Measurements from ENCODE around the gene STEAP3. TPM values are rescaled to one million over a fixed set of nuclear protein-coding genes. Genes with fewer than 3 reads are reported as not detected.
A peak's percentile ranks its signal among the peaks of the same experiment; 100 is the strongest.

The STEAP3 gene
- total RNA-seq, 1 donor from 2014 or later: 120 TPM

DNA sequence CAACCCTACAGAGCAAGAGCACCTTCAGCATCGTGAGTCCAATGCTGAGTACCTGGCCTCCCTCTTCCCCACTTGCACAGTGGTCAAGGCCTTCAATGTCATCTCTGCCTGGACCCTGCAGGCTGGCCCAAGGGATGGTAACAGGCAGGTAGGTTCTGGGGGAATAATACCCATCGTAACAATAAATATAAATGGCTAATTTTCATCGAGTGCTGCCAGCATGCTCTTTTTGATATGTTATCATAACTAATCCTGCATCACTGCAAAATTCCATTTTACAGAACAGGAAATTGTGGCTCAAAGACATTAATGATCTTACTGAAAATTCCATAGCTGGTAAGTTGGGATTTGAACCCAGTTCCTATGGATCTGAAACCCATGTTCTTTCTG lies 22.2 kb downstream of the STEAP3 start:
- DNase-seq (ENCODE audit: low spot score) (no peak), ATAC-seq (no peak)

DNA sequence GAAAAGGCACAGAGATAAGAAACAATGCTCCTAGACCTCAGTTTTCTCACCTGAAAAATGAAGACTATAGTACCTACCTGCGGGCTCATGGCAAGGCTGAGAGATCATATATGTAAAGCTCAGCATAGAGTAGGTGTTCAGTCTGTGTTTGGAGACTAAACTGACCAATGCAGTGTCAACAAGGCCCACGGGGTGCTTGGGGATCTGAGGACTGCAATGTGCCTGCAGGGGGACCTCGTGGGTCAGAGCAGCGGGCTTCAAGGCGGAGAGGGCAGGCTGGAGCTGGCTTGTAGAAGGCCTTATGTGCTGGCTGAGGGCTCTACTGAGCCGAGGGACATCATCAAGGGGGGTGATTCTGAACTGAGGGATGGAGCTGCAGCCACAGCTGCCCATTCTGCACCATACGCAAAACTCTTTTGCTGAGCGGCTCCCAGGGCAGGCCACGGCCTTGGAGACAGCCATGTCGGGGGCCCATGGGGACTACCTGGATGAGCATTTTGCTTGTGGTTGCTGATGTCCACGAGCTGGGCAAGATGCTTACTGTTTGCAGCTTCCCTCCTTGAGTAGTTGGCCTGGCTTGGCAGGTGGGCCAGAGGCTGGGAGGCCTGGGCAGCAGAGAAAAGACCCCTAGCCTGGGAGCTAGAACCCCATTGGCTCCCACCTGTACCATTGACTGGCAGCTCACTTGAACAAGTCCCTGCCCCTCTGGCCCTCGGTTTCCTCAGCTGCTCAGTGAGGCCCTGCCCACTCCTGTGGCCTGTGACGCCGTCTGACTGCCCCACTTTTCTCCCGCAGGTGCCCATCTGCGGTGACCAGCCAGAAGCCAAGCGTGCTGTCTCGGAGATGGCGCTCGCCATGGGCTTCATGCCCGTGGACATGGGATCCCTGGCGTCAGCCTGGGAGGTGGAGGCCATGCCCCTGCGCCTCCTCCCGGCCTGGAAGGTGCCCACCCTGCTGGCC lies 23.5 kb downstream of the STEAP3 start:
- ATAC-seq: no peak
- DNase-seq (ENCODE audit: low spot score): no peak

DNA sequence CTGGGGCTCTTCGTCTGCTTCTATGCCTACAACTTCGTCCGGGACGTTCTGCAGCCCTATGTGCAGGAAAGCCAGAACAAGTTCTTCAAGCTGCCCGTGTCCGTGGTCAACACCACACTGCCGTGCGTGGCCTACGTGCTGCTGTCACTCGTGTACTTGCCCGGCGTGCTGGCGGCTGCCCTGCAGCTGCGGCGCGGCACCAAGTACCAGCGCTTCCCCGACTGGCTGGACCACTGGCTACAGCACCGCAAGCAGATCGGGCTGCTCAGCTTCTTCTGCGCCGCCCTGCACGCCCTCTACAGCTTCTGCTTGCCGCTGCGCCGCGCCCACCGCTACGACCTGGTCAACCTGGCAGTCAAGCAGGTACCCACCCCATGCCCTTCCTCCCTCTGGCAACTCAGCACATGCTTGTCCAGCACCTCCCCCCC lies 24.2 kb downstream of the STEAP3 start:
- ATAC-seq (no peak), DNase-seq (ENCODE audit: low spot score) (no peak)

- ATAC-seq: no peak
- DNase-seq (ENCODE audit: low spot score): no peak
These were observed 24.7 kb downstream of the STEAP3 start for GRCh38 chr2:119248311-119248710.

GRCh38 chr2:119248751-119249150 lies 25.1 kb downstream of the STEAP3 start:
- DNase-seq (ENCODE audit: low spot score) (no peak), ATAC-seq (no peak)

- no peak for DNase-seq (ENCODE audit: low spot score)
These were observed 25.7 kb downstream of the STEAP3 start for GRCh38 chr2:119249311-119249710.

GRCh38 chr2:119249855-119250717 lies 26.5 kb downstream of the STEAP3 start:
- DNase-seq (ENCODE audit: low spot score): peak; percentile 29
- ATAC-seq: no peak

More at GRCh38 chr2:119249311-119249710, 25.7 kb downstream of the STEAP3 start:
- ATAC-seq: no peak

- ATAC-seq: peak; percentile 6
These were observed 27.2 kb downstream of the STEAP3 start for GRCh38 chr2:119250718-119251290.

GRCh38 chr2:119251652-119252051 lies 28.0 kb downstream of the STEAP3 start:
- DNase-seq (ENCODE audit: low spot score): peak; percentile 14

More at GRCh38 chr2:119250718-119251290, 27.2 kb downstream of the STEAP3 start:
- peak; percentile 22 for DNase-seq (ENCODE audit: low spot score)

GRCh38 chr2:119252186-119253113 lies 28.8 kb downstream of the STEAP3 start:
- ATAC-seq (no peak), DNase-seq (ENCODE audit: low spot score) (peak; percentile 26)

More at GRCh38 chr2:119251652-119252051, 28.0 kb downstream of the STEAP3 start:
- ATAC-seq: no peak

- DNase-seq (ENCODE audit: low spot score): no peak
- ATAC-seq: no peak
These were observed 29.6 kb downstream of the STEAP3 start for GRCh38 chr2:119253114-119253702.

DNA sequence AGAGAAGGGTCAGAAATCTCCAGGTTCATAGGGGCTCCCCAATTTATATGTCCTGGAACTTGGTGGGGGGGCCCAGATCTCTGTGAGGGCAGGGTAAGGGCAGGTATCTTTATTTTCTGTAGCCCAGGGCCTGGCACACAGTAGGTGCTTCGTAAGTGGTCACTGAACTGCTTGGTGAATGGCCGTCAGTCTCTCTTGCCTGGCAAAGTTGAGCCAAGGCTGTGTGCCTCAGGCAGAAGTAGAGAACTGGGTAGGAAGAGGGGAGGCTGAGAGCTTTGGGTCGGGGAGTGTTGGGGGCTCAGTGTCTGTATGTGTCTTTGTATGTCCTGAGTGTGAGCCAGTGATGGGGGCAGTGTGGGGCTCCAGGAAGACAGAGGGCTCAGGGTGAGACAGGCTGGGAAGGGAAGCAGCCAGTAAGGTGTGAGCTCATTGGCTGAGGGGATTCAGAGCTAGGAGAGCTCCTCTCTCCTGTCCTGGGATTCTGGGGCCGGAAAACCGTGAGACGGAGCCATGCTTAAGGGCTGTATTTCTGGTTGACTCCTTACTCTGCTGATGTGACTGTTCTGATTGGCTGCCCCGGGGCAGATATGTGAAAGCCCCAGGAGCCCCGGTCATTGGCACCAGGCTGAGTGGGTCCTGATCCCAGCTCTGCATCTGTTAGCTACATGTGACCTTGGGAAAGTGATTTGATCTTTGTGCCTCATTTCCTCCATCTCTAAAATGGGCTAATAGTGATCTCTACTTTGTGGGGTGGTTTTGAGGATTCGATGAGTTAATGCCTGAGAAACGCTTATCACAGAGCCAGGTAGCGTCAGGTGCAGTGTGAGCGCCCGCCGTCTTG lies 30.3 kb downstream of the STEAP3 start:
- no peak for ATAC-seq

GRCh38 chr2:119254601-119255080 lies 31.0 kb downstream of the STEAP3 start:
- DNase-seq (ENCODE audit: low spot score) (no peak), ATAC-seq (no peak)

More for the DNA sequence above, 30.3 kb downstream of the STEAP3 start:
- DNase-seq (ENCODE audit: low spot score): no peak

DNA sequence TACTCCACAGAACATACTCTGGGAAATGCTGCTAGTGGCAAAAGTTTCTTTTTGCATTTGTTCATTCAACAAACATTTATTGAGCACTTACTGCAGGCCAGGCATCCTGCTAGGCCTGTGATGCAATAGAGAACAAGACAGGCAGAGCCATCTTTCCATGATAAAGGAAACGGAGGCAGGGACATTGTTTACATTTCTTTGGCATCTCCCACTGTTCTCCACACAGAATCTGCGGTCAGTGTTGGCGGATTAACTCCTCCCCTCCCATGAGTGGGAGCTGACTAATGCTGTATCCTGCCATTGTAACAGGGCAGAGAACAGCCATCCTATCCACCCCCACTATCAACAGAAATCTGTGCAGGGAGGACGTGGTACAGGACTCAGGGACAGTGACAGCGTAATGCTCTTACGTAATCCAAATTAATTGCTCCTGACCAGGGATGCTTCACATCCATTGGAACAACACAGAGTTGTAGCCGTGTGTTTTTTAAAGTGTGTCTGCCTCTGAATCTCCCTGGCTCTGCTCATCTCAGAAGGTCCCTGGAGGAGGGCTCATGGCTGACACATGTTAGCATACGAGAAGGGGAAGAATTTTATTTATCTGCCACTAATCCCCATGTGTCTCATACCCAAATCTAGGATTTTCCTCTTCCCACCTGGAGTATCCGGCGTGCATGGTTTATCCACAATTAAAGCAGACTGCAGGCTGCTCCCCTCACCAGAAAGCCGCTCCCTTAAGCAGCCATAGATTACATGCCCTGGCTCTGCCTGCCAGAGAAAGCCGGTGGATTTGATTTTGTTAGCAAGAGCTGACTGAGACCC lies 32.3 kb downstream of the STEAP3 start:
- no peak for DNase-seq (ENCODE audit: low spot score)

DNA sequence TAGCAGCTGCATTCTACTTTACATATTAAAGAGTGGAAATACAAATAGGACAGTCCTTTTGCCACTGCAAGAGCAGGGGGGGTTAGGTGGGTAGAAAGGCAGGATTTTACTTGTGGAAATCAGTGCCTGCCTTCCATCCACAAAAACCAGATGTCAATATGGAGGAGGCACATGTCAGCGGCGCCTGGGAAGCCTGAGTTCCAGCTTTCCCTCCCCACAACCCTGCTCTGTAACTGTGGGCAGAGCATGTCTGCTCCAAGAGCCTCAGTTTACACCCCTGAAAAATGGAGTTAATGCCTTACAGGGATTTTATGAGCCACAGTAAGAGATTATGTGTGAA lies 32.9 kb downstream of the STEAP3 start:
- no peak for DNase-seq (ENCODE audit: low spot score)
- ATAC-seq: no peak

More for the DNA sequence above, 32.3 kb downstream of the STEAP3 start:
- peak; percentile 64 for ATAC-seq

DNA sequence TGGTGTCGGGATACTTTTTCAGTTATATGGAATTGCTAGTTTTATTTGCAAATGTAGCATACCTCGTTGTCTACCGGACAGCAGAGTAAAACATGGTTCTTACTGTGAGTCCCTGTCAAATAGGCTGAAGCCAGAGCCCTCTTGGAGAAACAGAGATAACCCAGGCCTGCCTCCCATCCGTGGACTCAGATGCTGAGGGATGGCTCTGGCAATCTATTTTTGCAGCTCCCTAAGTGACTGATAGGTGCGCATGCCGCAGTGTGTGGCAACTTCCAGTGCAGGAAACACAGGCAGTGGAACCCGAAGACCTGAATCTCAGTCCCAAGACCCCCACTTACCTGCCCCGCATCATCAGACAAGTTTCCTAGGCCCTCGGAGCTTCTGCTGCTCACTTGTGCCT lies 33.6 kb downstream of the STEAP3 start:
- ATAC-seq: no peak

GRCh38 chr2:119259296-119259860 lies 35.7 kb downstream of the STEAP3 start:
- DNase-seq (ENCODE audit: low spot score) (no peak), ATAC-seq (no peak)

More for the DNA sequence above, 33.6 kb downstream of the STEAP3 start:
- no peak for DNase-seq (ENCODE audit: low spot score)

Data from left lobe of liver (tissue), 2 donors.